HS-5 (cell line): ENCODE measurements around the gene RUNX3.

Experiments
- DNase-seq: peaks from one replicate; pipeline ENCODE4 v3.0.0-alpha.2; 2012; ENCODE audit warnings: low read depth

The RUNX3 gene

DNA sequence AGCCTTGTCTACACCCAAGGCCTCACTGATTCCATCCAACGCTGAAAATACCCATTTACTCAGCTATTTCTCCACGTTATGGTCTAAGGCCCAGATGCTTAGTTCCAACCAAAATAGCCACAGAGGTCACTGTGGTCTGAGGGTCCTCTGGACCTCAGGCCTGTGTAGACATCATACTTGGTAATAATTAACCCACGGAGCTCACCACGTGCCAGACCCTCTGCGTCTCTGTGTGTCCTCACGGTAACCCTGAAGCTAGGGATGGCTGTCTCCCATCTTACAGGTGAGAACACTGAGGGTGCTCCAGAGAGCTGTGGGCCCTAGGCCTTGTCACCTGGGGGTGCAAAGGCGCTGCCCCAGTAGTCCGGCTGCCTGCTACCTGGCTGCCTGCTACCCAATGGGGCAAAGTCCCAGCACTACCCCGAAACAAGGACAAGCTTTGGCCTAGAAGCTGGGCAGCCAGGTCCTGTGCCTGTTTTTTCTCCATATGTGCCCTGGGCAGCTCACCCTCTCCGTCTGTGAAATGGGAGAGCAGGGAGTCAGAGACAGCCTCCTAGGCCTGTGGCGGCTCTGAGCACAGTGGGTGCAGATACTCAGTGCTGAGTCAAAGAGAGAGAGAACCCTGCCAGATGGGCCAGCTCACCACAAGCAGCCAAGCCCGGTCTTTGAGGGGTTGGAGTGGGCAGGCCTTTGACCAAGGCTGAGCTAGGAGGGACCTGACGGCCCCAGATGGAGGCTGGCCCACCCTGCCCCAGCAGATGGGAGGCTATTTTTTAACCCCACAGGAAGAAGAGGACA, 17.0 kb upstream of the RUNX3 start:
- no peak for DNase-seq

DNA sequence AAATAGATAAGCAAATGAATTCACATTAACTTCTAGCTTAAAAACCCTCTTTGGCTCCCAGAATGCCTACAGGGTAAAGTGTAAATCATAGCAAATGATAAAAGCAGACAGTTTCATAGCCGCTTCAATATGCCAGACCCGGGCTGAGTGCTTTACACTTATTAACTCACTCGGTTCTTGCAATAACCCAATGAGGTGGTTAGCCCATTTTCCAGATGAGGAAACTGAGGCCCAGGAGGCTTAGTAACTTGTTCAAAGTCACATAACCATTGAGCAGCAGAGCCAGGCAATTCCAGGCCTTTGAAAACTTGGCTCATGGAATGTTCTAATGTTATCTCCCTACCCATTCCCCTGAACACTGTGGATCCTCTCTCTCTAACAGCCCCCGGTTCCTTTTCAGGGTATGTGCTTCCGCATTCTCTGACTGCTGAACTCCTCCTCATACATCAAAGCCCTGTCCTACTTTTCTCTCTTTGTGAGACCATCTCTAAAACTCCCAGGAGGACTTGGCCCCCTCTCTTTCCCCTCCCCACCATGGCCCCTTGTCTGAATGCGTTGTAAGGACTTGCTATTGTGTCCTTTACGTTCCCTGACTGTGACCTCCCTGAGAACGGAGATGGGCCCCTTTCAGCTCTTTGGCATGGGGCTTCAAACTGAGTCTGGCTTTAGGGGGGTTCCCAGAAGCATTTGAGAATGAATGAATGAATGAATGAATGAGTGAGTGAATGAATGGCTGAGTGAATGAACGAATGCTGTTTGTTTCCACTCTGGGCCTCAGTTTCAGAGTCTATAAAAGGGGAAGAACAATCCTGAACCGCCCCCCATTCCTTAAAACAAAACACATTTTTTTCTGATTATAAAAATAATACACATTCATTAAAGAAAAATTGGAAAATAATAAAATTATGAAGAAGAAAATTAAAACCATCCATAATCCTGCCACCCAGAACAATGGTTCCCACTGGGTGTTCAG, 15.6 kb upstream of the RUNX3 start:
- DNase-seq: no peak

DNA sequence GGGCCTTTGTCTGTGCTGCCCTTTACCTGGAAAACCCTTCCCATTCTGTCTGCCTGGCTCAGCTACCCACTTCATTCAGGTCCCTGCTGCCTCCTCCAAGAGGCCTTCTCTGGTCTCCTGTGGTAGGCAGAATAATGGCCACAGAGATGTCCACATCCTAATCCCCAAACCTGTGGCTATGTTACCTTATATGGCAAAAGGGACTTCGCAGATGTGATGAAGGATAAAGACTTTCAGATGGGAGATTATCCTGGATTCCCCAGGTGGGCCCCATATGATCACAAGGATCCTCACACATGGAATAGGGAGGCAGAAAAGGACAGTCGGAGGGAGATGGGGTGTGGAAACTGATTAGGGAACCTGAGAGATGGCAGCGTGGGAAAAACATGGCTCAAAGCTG, 14.2 kb upstream of the RUNX3 start:
- no peak for DNase-seq

DNA sequence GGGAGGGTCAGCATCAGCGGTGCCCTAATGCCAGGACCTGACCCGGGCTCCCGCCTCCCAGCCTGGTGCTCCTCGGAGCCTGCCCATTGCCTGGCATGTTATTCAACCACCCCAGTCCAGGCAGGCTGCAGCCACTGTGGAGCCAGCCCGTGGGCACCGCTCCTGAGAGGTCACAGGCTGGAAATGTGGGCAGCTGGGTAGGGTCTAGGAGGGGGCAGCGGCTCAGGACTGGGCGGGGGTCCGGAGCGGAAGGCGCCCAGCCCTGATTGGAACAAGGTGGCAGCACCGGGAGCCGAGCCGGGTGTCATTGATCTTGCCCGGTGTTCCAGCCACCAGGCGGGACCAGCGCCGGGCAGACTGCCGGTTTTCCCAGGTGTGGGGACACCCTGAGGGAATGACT, 12.7 kb upstream of the RUNX3 start:
- no peak for DNase-seq

DNA sequence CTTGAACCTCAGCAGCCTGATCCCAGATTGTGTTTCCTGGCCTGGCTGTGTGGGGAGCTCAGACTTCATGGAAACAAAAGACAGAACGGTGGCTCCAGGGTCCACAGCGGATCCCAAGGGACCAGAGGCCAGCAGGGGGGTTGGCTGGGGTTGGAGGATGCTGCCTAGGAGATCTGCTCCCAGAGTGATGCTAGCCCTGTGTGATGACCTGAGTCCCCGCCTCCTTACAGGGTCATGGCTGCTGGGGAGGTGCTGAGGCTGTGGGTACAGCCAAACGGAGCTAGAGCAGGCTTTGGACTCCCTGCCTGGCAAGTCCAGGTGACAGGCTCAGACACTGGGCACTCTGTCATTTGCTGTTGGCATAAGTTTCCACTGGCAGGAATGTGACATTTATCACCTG, 11.5 kb upstream of the RUNX3 start:
- no peak for DNase-seq

DNA sequence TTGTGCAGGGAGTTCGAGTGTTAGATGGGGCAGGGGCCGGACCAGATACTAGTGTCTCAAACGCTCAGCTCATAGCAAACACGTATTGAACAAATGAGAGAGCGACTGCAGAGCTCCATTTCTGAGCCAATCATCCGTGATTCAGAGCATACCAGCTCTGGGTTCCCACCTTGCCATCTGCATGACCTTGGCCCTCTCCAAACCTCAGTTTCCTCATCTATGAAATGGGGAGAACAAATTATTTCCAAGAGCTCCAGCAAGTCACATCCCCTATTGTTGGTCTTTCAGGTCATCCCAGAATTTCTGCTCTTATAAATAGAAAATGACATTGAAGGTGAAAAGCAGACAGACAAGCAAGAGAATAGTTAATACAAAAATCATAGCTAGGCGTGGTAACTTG, 10.2 kb upstream of the RUNX3 start:
- no peak for DNase-seq

DNA sequence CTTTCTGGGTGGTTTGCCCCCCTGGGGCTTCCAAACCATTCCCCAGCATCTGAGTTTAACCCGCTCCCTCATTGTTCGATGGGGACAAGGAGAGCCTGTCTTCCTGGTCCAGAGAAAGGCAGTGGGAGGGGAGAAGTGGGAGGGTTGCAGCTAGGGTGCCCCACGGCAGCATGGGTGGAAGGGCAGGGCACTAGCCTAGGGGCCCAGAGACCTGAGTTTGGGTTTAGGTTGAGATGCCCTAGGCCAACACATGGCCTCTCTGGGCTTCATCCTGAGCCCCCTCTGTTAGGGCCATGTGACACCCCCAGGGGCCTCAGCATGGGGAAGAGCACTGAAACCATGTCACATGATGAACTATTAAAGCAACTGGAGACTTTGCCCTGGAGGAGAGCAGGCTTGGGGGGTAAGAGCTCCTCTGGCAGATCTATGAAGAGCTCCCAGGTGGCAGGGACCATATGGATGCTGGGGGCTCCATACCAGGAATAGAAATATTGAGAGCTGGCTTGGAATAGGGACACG, 9.7 kb upstream of the RUNX3 start:
- no peak for DNase-seq

DNA sequence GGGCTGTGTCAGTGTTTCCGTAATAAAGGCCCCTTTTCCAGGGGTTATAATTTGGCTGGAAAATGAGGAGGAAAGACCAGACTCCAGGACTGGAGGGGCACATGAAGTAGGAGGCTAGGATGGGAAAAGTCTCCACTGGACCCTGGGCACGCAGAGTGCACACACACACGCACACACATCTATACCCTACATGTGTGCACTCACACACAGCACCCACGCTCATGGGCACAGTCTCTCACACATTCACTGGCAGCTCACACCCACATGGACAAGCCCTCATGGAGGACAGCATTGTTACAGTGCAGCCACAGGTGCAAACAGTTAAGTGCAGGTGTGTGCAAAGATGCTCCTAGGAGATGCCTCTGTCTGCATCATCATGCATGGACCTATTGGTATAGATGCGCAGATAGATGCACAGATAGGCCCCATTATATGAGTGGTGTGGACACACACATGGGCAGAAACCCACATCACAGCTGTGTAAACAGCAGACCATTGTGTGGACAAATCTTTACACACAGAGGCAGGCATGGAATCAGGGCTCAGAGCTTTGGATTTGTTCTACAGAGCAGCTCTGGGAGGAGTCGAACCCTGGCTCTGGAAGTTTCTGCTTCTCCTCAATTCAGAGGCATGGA, 9.1 kb upstream of the RUNX3 start:
- no peak for DNase-seq

DNA sequence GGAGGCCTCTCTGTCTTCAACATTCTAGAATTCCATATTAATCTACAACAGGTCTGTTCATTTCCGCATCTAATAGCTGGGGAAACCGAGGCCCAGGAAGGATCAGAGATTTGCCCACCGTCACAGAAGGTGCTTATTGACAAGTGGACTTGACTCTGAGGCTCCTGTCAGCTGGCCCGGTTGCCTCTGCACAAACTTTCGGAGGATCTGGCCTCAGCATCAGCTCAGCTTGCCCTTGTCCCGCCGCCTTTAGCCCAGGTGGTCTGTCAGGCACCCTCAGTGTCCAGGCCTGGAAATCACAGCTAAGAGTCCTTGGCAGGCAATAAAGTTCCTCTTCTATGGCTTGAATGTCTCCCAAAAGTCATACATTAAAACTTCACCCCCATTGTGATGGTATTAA, 8.2 kb upstream of the RUNX3 start:
- DNase-seq: no peak

DNA sequence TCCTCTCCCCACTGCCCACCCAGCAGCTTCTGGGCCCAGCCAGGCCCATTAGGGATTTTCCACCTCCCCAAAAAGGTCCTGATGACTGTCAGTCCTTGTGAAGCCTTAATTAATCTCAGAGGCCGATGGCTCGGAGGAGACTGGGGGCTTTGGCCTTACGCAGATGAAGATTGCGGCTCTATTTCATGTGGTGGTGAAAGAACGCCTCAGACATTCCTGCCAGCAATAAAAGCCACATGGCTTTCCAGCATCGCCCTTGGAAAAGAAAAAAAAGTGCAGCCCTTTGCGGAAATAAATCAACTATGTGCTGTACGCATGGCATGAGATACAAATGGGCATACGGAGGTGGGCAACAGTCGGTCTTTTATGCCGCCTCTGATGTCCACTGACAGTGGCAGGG, 6.6 kb upstream of the RUNX3 start:
- no peak for DNase-seq

DNA sequence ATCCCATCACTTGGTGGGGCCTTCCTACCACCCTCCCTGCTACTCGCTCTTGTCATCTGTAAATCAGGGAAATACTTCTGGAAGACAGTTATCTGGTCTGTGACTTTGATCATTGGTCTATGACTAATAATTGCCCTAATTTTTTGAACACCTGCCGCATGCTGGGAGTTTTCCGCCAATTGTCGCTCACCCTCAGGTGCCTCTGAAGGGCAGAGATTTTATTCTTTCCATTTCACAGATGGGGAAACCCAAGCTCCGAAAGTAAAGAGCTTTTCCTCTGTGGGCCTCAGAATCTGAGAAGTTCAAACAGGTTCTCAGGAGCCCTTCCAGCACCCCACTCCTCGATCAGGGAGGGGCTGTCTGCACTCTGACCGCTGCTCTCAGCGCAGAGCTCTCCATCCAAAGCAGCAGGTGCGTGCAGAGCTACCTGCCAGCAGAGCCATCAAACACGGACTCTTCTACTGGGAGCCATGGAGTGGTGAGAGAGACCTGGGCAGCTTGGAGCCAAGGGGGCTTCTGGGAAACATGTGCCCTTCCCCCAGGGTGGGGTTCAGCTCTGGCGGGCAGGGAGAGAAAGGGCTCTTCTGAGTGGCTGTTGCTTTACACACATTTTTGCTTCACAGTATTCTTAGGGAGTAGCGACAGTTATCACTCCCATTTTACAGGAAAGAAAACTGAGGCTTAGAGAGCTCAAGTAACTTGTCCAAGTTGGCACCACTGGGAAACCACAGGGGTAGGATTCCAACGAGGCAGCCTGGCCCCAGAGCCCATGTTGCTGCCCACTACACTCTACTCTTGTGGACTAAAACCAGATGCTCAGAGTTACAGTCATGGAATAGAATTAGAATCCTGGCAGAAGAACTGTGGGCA, 5.8 kb upstream of the RUNX3 start:
- DNase-seq: no peak

DNA sequence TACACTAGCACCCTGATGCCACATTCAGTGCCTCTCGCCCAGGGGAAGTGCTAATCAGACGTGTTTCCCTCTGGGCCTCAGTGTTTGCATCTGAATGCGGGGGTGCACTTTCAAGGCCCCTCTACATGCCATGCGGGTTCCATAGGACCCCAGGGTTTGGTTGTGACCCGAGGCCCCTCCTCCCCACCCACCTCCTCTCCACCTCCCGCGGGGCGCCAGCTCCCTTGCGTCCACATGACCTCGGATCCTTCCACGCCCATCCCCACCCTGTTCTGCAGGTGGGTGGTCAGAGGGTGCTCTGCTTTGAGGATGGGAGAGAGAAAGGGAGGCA, 5.1 kb upstream of the RUNX3 start:
- DNase-seq: no peak

DNA sequence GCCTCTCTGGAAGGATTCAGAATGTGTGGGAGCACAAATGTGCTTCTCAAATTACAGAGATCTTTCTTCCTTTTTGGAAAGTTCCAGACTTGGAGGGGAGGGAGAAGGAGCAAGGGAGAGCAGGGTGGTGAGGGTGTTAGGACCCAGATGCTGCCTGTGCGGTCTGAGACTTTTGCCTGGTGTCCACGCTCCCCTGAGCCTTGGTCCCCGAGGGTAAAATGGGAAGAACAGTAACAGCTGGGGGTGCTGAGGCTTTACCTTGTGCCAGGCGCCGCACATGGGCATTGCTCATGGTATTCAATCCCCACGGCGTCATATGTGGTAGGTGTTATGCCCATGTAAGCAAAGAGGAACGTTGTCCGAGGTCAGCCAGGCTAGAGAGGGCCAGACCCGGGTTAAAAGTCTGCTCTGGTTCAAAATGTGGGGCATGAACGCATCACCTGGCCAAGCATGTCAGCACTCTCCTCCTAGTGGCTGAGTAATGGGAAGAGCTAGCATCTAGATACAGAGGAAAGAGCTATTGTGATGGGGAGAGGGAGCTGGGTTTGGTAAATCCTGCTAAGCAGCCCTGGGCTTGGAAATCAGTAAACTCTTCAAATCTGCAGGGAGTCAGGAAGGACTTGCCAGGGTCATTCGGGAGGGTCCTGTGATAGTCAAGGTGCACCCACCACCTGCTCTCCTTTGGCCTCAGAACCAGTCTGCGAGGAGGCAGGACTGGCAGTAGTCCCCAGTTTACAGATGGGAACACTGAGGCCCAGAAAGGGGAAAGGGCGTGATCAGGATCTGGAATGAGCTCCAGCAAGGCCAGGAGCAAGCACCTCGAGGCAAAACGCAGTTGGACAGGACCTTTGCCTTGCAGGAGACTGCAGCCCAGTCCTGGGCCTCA, 4.5 kb upstream of the RUNX3 start:
- DNase-seq: no peak

DNA sequence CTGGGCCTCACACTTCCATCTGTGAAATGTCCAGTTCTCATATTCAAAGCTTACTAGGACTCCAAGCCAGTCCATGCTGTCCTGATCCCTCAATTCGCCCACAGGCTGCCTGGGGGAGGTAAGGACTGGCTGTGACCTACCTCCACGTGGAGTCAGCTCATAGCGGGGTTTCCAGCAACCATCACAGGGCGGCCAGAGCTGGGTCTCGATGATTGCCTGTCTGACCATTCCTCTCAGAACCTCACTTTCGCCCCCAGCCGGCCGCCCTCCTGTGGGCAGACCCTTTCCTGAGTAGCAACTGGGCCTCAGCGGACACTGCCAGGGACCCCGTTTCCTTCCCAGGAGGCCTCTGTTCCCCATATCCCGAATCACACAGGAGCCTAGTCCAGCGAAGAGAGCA, 3.4 kb upstream of the RUNX3 start:
- no peak for DNase-seq

DNA sequence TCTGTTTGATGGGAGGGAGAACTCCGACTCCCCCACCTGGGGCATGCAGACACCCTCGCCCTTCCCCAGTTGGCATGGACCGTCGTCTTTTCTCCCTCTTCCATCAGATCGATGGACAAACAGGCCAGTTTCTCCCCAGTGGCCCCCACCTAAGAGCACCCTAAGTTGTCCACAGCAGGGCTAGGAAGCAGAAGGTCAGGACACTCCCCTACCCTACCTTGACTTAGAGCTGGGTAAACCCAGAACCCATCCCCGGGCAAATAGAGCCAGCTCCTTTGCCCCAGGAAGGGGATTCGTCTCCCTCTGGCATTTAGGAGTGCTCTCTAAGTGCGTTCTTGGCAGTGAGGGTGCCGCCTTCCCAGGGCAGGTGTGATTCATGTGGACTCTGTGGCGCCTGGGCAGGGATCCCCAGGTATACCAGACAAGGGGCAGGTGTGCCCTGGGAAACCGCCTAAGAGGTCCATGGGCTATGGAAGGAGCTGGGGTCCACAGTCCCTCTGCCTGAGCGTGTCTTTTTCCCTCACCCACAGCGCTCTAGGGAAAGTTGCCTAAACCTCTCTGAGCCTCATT, 2.7 kb upstream of the RUNX3 start:
- DNase-seq: no peak

DNA sequence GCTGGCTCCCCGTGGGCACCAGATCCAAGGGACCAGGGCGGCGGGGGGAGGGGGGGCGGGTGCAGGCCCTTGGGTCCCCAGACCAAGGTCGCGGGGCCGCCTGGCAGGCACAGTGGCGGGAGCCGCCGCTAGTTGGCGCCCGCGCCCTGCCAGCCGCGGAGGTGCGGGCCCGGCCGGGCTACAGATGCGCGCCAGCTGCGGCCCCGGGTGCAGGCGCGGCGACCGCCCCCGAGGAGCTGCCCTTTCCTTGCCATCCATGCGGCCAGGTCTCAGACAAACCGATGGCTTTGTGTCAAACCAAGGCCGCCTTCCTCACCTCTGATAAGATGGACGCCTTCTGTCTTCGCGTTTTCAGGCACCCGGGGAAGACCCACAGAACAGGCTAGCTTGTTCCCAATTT, 2.2 kb upstream of the RUNX3 start:
- no peak for DNase-seq

DNA sequence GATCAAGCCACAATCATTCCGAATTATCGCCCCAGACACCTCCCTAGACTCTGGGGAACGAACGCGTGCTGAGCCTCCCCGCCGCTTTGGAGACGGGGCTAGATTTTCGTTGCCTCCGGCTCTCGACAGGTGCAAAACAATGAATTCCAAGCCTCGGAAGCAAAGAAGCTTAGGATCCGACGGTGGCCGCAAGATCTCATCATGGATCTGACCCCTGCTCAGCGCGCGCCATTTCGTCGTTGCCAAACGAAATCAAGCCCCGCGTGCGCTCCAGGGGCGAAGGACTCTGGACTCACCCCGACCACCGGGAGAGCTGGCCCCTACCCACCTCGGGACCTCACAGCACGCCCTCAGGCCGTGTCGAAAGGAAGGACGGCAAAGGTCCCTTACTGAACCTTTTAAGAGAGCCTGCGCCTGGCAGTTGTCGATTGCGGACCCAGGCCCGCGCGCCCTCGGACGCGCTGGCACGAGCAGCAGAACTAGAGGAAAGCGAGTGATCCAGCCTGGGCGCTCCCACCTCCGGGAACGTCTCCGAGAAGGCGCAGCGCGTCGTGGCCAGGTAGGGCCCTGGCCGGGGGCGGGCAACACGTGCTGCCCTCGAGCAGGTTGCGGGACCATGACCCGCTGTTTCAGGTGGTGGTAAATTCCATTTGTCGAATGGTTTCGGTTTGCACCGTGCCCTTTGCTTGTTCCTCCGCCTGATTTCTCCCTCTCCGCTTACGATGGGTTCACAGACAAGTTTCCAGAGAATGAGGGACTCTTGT, 1.6 kb upstream of the RUNX3 start:
- DNase-seq: no peak

DNA sequence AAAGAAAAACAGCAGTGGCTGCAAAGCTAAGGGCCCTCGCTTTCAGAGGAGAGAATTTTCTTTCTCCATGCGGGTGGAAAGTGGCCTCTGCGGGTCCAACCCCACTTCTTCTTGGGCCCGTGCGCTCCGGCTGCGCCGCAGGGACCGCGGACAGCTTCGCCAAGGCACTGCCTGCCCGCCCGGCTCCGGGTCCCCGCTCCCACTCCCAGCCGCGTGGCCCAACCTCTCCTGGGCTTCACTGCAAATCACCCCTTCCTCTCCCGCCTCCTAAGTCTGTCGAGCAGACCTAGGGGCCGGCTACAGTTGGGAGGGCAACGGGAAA, 1.0 kb upstream of the RUNX3 start:
- DNase-seq: no peak

DNA sequence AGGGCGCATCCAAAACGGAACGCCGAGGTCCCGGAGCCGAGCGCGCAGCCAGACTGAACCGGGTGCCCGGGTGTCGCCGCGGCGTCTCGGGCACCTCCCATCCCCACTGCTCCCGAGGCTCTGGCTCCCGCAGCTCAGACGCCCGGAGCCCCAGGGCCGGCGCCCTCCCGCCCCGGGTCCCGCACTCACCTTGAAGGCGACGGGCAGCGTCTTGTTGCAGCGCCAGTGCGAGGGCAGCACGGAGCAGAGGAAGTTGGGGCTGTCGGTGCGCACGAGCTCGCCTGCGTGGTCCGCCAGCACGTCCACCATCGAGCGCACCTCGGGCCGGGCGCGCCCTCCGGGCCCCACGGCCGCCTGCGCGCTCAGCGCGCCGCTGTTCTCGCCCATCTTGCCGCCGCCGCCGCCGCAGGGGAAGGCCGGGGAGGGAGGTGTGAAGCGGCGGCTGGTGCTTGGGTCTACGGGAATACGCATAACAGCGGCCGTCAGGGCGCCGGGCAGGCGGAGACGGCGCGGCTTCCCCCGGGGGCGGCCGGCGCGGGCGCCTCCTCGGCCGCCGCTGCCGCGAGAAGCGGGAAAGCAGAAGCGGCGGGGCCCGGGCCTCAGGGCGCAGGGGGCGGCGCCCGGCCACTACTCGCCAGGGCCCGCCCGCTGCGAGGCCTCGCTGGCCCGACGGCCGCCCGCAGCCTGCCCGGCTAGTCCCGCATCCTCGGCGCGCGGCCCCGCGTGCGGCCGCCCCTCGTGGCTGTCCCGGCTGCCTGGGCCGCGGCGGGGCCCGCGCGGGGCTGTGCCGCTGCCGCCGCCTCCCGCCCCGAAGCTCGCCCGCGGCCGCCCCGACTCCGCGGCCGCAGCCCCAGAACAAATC, 447 bp downstream of the RUNX3 start:
- no peak for DNase-seq
